ENCODE results near the gene ULBP2. TPM values are rescaled to one million over a fixed set of nuclear protein-coding genes. Genes with fewer than 3 reads are reported as not detected.
"Not testable (repeated sequence)": the region's sequence is repeated elsewhere in the genome, so short reads cannot be mapped to it uniquely, and the experiment has no call there.

ULBP2 gene
- polyA plus RNA-seq, 2 donors, result 1.7 to 5.4 TPM

DNA sequence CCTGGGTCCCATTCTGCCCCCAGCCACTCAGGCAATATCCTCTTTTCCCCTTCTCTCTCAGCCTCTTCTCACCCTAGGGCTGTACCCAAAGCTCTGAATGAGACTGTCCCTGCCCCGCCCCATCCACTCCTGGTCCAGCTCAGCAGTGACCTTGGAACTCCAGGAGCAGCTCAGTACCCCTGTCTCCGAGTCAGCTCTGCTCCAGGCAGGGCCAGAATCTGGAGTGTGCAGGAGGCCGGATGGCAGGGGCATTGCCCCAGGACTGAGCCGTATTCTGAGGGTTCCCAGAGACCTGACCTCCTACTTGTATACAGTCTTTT, 16.9 kb upstream of the ULBP2 start:
- no peak overlapping the region for H3K4me3 ChIP-seq (ENCODE audit: low read depth in 1 of 2, low read length in 2 of 2)
- peaks cover 0 to 12% of the 10 kb centered on the region in 2 donors for H3K4me1 ChIP-seq (ENCODE audit: control insufficient read depth in 2 of 2, insufficient read depth in 2 of 2, low read length in 1 of 2)
- peaks cover 0 to 1% of the 10 kb centered on the region in 2 donors for H3K9me3 ChIP-seq (ENCODE audit: control insufficient read depth in 2 of 2, insufficient read depth in 1 of 2, low read depth in 1 of 2, low read length in 1 of 2)
- no peaks in the 10 kb centered on the region for H3K27me3 ChIP-seq (ENCODE audit: control insufficient read depth in 1 of 2, insufficient read depth in 2 of 2, low read length in 2 of 2)
- WGBS, 2 donors, result 75 to 77% methylated on average over 4 of the region's 4 CpGs
- H3K36me3 ChIP-seq (ENCODE audit: control insufficient read depth in 2 of 2, insufficient read depth in 2 of 2, low read length in 1 of 2), result no peaks in the 10 kb centered on the region
- peak overlapping the region in 1 of 2 donors; percentile 33 for H3K27ac ChIP-seq (ENCODE audit: low read depth in 2 of 2, low read length in 1 of 2)

DNA sequence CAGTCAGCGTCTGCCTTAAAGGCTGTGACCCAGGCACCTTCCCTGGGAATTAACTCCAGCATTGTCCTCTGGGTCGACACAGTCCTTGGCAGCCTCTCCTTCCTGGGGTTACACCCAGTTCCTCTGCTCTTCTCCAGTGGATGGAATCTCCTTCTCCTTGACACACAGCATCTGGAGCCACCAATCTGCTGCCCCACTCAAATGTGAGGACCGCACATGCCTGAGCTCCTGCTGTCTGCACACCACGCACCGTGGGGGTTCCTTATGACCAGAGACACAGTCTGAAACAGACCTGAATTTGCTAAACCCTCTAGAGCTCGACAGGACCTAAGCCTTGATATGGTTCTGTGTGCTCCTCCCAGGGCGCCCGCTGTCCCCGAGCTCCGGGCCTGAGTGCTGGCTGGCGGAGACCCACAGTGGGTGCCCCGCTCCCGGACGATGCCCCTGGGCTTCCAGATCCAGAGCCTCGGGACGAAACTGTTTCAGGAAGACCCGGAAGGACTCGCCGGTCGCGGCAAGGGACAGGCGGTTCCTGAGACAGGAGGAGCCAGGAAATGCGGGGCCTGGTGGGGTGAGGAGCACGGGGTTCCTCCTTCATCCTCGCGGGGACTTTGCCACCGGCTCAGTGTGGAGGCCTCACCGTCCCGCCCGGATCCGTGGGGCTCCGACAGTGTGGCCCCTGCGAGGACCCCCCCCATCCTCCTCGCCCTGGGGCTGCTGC, 16.4 kb upstream of the ULBP2 start:
- peaks cover 0 to 1% of the 10 kb centered on the region in 2 donors for H3K9me3 ChIP-seq (ENCODE audit: control insufficient read depth in 2 of 2, insufficient read depth in 1 of 2, low read depth in 1 of 2, low read length in 1 of 2)
- no peaks in the 10 kb centered on the region for H3K36me3 ChIP-seq (ENCODE audit: control insufficient read depth in 2 of 2, insufficient read depth in 2 of 2, low read length in 1 of 2)
- no peaks in the 10 kb centered on the region for H3K27me3 ChIP-seq (ENCODE audit: control insufficient read depth in 1 of 2, insufficient read depth in 2 of 2, low read length in 2 of 2)
- peaks cover 0 to 12% of the 10 kb centered on the region in 2 donors for H3K4me1 ChIP-seq (ENCODE audit: control insufficient read depth in 2 of 2, insufficient read depth in 2 of 2, low read length in 1 of 2)
- peak overlapping the region; percentile 20 to 66 for H3K27ac ChIP-seq (ENCODE audit: low read depth in 2 of 2, low read length in 1 of 2)
- peak overlapping the region; percentile 48 to 66 for H3K4me3 ChIP-seq (ENCODE audit: low read depth in 1 of 2, low read length in 2 of 2)
- 10 to 14% methylated on average over 33 to 34 of the region's 34 CpGs for WGBS, 2 donors

DNA sequence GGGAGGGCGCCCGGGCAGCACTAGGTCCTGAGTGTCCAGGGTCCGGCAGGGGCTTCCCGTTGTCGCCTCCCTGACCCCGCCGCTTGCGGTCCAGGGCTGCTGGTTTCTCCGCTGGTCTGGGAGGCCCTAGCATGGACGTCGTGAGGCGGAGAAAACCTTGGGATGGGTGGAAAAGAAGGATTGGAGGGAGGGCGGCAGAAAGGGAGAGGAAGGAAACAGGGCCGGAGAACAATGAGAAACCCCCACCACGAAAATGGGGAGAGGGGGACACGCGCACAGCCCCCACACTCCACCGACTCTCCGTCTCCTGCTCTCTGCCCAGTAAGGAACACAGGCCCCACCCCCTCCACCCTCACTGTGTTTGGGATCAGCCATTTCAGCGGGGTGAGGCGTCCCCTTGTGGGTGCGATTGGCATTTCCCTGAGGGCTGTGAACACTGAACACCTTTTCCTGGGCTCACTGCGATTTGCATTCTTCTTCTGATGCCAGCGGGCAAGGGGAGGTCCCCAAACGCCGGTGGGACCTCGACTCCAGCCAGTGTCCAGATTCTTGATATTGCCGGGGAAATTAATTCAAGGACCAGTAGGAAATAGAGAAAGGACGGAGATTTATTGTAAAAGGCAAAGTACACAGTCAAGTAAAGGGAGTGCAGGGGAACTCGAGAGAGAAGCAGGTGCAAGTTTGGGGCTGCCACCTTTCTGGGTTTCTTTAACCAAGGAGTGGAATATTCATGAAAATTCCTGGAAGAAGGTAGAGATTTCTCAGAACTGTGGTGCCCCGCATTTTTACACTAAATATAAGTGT, 15.6 kb upstream of the ULBP2 start:
- no peaks in the 10 kb centered on the region for H3K36me3 ChIP-seq (ENCODE audit: control insufficient read depth in 2 of 2, insufficient read depth in 2 of 2, low read length in 1 of 2)
- no peaks in the 10 kb centered on the region for H3K27me3 ChIP-seq (ENCODE audit: control insufficient read depth in 1 of 2, insufficient read depth in 2 of 2, low read length in 2 of 2)
- 2 to 3% methylated on average over 29 to 31 of the region's 31 CpGs for WGBS, 2 donors
- peak overlapping the region; percentile 48 to 66 for H3K4me3 ChIP-seq (ENCODE audit: low read depth in 1 of 2, low read length in 2 of 2)
- peaks cover 0 to 1% of the 10 kb centered on the region in 2 donors for H3K9me3 ChIP-seq (ENCODE audit: control insufficient read depth in 2 of 2, insufficient read depth in 1 of 2, low read depth in 1 of 2, low read length in 1 of 2)
- peak overlapping the region; percentile 20 to 66 for H3K27ac ChIP-seq (ENCODE audit: low read depth in 2 of 2, low read length in 1 of 2)
- peaks cover 0 to 12% of the 10 kb centered on the region in 2 donors for H3K4me1 ChIP-seq (ENCODE audit: control insufficient read depth in 2 of 2, insufficient read depth in 2 of 2, low read length in 1 of 2)

DNA sequence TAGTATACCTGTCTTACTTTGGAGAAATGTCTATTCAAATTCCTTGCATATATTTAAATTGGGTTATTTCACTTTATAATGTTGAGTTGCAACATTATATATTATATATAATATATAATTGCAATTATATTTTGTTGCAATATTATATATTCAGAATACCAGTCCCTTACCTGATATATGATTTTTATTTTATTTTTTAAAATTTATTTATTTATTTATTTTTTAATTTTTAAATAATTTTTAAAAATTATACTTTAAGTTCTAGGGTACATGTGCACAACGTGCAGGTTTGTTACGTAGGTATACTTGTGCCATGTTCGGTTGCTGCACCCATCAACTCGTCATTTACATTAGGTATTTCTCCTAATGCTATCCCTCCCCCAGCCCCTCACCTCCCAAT, 14.8 kb upstream of the ULBP2 start:
- not testable (repeated sequence) for H3K27ac ChIP-seq (ENCODE audit: low read depth in 2 of 2, low read length in 1 of 2); H3K36me3 ChIP-seq (ENCODE audit: control insufficient read depth in 2 of 2, insufficient read depth in 2 of 2, low read length in 1 of 2); H3K9me3 ChIP-seq (ENCODE audit: control insufficient read depth in 2 of 2, insufficient read depth in 1 of 2, low read depth in 1 of 2, low read length in 1 of 2); H3K4me3 ChIP-seq (ENCODE audit: low read depth in 1 of 2, low read length in 2 of 2); H3K27me3 ChIP-seq (ENCODE audit: control insufficient read depth in 1 of 2, insufficient read depth in 2 of 2, low read length in 2 of 2)
- peaks cover 0 to 10% of the 10 kb centered on the region in 2 donors for H3K4me1 ChIP-seq (ENCODE audit: control insufficient read depth in 2 of 2, insufficient read depth in 2 of 2, low read length in 1 of 2)
- 79 to 88% methylated on average over 4 of the region's 4 CpGs for WGBS, 2 donors

DNA sequence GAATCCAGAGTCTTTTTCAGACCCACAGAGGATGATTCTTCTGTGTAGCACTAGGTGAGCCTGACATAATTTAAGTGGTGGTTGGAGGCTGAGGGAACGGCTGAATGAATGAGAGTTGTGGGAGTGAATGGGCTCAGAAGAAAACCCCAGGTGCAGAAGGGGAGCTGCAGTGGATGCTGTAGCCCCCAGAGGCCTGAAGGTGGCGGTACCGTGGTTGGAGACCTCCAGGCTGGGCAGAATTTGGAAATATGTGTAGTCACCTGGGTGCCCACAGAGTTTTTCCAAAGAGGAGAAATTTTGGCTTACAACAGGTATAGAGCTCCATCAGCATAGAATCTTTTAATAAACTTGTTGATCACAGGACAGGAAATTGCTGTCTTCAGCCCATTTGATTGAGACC, 12.4 kb upstream of the ULBP2 start:
- WGBS, 2 donors, result 20 to 25% methylated on average over 3 of the region's 3 CpGs
- Histone ChIP-seq H3K36me3 (ENCODE audit: control insufficient read depth in 2 of 2, insufficient read depth in 2 of 2, low read length in 1 of 2) (no peaks in the 10 kb centered on the region), H3K4me1 (ENCODE audit: control insufficient read depth in 2 of 2, insufficient read depth in 2 of 2, low read length in 1 of 2) (peaks cover 0 to 7% of the 10 kb centered on the region in 2 donors), H3K27me3 (ENCODE audit: control insufficient read depth in 1 of 2, insufficient read depth in 2 of 2, low read length in 2 of 2) (no peaks in the 10 kb centered on the region), H3K27ac (ENCODE audit: low read depth in 2 of 2, low read length in 1 of 2) (no peak overlapping the region), H3K4me3 (ENCODE audit: low read depth in 1 of 2, low read length in 2 of 2) (no peak overlapping the region), H3K9me3 (ENCODE audit: control insufficient read depth in 2 of 2, insufficient read depth in 1 of 2, low read depth in 1 of 2, low read length in 1 of 2) (no peaks in the 10 kb centered on the region)

DNA sequence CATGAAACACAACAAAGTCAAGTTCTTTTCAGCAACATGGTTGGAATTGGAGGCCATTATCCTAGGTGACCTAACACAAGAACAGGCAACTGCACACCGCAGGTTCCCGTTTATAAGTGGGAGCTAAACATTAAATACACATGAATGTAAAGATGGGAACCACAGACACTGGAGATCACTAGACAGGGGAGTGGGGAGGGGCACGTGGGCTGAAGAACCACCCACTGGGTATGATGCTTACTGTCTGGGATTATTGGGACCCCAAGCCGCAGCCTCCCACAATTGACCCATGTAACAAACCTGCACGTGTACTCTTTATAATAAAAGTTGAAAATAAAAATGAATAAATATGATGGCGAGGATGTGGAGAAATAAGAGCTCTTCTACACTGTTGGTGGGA, 10.3 kb upstream of the ULBP2 start:
- WGBS, 2 donors, result 72 to 80% methylated on average over 6 of the region's 6 CpGs
- H3K27me3 ChIP-seq (ENCODE audit: control insufficient read depth in 1 of 2, insufficient read depth in 2 of 2, low read length in 2 of 2), result no peaks in the 10 kb centered on the region
- no peaks in the 10 kb centered on the region for H3K9me3 ChIP-seq (ENCODE audit: control insufficient read depth in 2 of 2, insufficient read depth in 1 of 2, low read depth in 1 of 2, low read length in 1 of 2)
- H3K27ac ChIP-seq (ENCODE audit: low read depth in 2 of 2, low read length in 1 of 2), result no peak overlapping the region
- H3K4me3 ChIP-seq (ENCODE audit: low read depth in 1 of 2, low read length in 2 of 2), result no peak overlapping the region
- no peaks in the 10 kb centered on the region for H3K36me3 ChIP-seq (ENCODE audit: control insufficient read depth in 2 of 2, insufficient read depth in 2 of 2, low read length in 1 of 2)
- H3K4me1 ChIP-seq (ENCODE audit: control insufficient read depth in 2 of 2, insufficient read depth in 2 of 2, low read length in 1 of 2), result no peaks in the 10 kb centered on the region

DNA sequence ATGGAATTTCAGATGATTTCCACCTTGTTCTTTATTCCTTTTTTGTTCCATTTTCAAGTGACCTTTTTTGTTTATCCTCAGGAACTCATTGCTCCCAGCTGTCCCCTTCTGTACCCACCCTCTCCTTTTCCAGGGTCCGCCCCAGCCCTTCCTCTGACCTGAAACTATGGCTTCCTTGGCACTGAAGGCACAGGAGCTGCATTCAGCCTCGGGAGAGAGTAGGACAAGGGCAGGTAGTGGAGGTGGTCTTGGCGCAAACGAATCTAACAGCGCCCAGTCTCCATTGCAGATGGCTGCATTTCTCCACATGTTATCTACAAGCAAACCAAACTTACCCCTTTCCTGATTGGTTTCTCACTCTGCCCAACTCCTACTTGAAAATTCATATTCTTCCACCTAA, 8.8 kb upstream of the ULBP2 start:
- H3K27me3 ChIP-seq (ENCODE audit: control insufficient read depth in 1 of 2, insufficient read depth in 2 of 2, low read length in 2 of 2), result no peaks in the 10 kb centered on the region
- no peaks in the 10 kb centered on the region for H3K9me3 ChIP-seq (ENCODE audit: control insufficient read depth in 2 of 2, insufficient read depth in 1 of 2, low read depth in 1 of 2, low read length in 1 of 2)
- WGBS, 2 donors, result 46 to 59% methylated on average over 5 of the region's 5 CpGs
- no peaks in the 10 kb centered on the region for H3K36me3 ChIP-seq (ENCODE audit: control insufficient read depth in 2 of 2, insufficient read depth in 2 of 2, low read length in 1 of 2)
- no peak overlapping the region for H3K4me3 ChIP-seq (ENCODE audit: low read depth in 1 of 2, low read length in 2 of 2)
- no peak overlapping the region for H3K27ac ChIP-seq (ENCODE audit: low read depth in 2 of 2, low read length in 1 of 2)
- H3K4me1 ChIP-seq (ENCODE audit: control insufficient read depth in 2 of 2, insufficient read depth in 2 of 2, low read length in 1 of 2), result no peaks in the 10 kb centered on the region

DNA sequence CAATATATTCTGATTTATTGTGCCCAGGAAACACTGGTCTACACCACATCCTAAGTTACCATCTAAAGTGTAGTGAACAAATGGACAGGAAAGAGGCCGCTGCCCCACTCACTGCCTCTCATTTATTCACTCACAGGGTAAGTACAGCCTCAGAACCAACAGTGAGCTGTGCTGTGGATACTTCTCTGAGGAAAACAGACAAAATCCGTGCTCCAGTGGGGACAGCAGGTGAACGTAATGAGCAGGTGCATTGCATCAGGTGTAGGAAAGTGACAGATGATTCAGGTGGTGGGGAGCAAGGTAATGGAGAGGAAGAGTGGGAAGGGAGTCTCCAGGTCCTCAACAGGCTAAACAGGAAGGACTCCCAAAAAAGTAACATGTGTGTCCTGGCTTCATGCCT, 8.4 kb upstream of the ULBP2 start:
- Histone ChIP-seq H3K9me3 (ENCODE audit: control insufficient read depth in 2 of 2, insufficient read depth in 1 of 2, low read depth in 1 of 2, low read length in 1 of 2) (no peaks in the 10 kb centered on the region), H3K4me3 (ENCODE audit: low read depth in 1 of 2, low read length in 2 of 2) (no peak overlapping the region), H3K27ac (ENCODE audit: low read depth in 2 of 2, low read length in 1 of 2) (no peak overlapping the region), H3K27me3 (ENCODE audit: control insufficient read depth in 1 of 2, insufficient read depth in 2 of 2, low read length in 2 of 2) (peaks cover 0 to 3% of the 10 kb centered on the region in 2 donors), H3K36me3 (ENCODE audit: control insufficient read depth in 2 of 2, insufficient read depth in 2 of 2, low read length in 1 of 2) (no peaks in the 10 kb centered on the region), H3K4me1 (ENCODE audit: control insufficient read depth in 2 of 2, insufficient read depth in 2 of 2, low read length in 1 of 2) (no peaks in the 10 kb centered on the region)
- WGBS, 2 donors, result 39% methylated on average over 3 of the region's 3 CpGs

DNA sequence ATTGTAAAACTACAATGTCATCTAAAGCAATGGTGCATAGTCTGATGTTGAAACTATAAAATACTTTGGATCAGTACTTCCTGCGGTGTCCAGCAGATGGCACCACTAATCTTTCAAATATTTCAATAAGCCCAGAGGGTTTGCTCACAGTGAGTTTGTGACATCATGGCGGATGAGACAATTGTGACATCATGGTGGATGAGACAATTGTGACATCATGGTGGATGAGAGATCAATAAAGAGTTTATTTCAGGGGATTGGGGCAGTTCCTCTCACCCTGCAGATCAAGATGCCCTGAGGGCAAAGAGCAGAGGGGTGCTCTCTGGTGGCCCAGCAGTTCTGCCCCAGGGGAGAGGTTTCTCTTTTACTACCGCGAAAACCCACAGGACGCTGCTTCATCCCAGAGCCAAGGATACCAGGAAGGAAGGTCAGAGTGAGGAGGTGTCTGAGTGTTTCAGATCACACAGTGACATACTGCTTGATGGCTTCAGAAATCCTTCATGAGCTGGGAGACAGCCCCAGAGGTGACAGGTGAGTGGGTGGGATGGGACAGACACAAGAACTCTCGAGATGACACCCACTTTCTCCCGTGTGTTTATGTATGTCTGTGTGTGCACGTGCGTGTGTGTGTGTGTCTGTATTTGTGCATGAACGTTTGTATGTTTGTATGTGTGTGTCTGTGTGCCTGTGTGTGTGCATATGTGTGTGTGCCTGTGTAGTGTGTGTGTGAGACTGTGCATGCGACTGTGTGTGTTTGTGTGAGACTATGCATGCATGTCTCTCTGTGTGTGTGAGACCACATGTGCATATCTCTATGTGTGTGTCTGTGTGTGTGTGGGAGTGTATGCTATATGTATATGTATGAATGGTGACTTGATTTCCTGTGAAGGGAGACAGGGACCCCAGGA, 7.3 kb upstream of the ULBP2 start:
- peaks cover 0 to 10% of the 10 kb centered on the region in 2 donors for H3K27me3 ChIP-seq (ENCODE audit: control insufficient read depth in 1 of 2, insufficient read depth in 2 of 2, low read length in 2 of 2)
- no peak overlapping the region for H3K27ac ChIP-seq (ENCODE audit: low read depth in 2 of 2, low read length in 1 of 2)
- H3K36me3 ChIP-seq (ENCODE audit: control insufficient read depth in 2 of 2, insufficient read depth in 2 of 2, low read length in 1 of 2), result no peaks in the 10 kb centered on the region
- WGBS, 2 donors, result 34% methylated on average over 11 of the region's 11 CpGs
- no peak overlapping the region for H3K4me3 ChIP-seq (ENCODE audit: low read depth in 1 of 2, low read length in 2 of 2)
- no peaks in the 10 kb centered on the region for H3K4me1 ChIP-seq (ENCODE audit: control insufficient read depth in 2 of 2, insufficient read depth in 2 of 2, low read length in 1 of 2)
- H3K9me3 ChIP-seq (ENCODE audit: control insufficient read depth in 2 of 2, insufficient read depth in 1 of 2, low read depth in 1 of 2, low read length in 1 of 2), result no peaks in the 10 kb centered on the region

Data from esophagus (tissue), 2 donors.